Stimulated activated CD8-positive, alpha-beta memory T cell treated with anti-CD3 and anti-CD28 coated beads, Interleukin-12 subunit alpha, Interleukin-12 subunit beta, amount 100 ng/mL, for 4 hours (primary cell): ENCODE measurements around the gene SLC25A48.
"Not testable (repeated sequence)": the region's sequence is repeated elsewhere in the genome, so short reads cannot be mapped to it uniquely, and the experiment has no call there.

Experiments
- DNase-seq: peaks from one replicate; pipeline ENCODE4 v3.0.0-alpha.2; 2020; ENCODE audit warnings: low read depth

SLC25A48 gene

DNA sequence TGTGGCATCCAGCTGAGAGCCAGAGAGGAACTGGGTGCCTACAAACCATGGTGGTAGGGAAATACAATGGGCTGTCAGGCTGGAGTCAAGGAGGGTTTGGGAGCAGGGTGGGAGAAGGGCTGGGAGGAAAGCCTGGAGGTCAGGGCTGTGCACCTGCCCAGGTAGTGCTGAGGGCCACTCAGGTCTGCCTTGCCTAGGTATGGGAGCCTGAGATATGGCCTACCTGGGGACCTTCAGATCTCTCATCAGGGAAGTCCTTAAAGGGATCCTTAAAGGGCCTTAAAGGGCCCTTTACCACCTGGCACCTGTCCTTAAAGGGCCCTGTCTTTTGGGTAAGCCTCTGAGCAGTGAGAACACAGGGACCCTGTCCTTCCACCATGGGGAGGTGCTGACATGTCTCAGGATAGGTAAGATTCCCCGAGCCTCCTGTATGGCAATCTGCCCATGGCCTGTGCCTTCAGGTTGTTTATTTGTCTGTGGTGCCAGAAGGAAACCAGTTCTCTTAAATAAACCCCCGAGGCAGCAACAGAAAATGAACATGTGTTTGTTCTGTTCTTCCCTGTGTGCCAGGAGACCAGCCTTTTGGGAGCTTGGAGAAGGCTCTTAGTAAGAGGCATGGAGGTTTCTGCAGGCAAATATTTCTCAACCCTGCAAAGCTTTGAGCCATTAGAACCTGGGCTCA lies 23.3 kb downstream of the SLC25A48 start:
- DNase-seq = no peak

DNA sequence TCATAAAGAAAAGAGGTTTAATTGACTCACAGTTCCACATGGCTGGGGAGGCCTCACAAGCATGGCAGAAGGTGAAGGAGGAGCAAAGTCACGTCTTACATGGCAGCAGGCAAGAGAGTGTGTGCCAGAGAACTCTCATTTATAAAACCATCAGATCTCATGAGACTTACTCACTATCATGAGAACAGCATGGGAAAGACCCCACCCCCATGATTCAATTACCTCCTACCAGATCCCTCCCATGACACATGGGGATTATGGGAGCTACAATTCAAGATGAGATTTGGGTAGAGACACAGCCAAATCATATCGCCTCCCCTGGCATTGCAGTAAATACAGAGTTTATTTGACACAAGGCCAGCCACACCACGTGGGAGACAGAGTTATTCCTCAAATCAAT lies 24.7 kb downstream of the SLC25A48 start:
- not testable (repeated sequence) for DNase-seq

GRCh38 chr5:135859641-135860040 lies 25.2 kb downstream of the SLC25A48 start:
- no peak for DNase-seq

DNA sequence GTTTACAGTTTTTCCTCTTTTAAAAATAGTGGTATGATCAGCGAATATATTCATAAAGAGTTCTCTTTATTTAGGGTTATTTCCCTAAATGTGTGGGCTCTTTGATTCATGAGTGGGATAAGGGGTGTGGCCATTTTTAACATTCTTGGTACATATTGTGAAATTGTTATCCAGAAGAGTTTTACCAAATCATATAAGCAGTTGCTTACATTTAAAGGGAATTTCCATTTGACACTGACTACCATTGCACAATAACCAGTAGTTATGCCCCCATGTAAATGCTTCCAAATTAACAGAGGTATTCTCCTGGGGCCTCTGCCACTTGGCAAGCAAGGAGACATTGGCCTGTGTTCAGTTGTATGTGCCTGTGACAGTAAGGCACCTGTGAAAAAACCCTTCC lies 27.2 kb downstream of the SLC25A48 start:
- DNase-seq = no peak

GRCh38 chr5:135862086-135862485 lies 27.6 kb downstream of the SLC25A48 start:
- DNase-seq = no peak

GRCh38 chr5:135862744-135863143 lies 28.3 kb downstream of the SLC25A48 start:
- no peak for DNase-seq

DNA sequence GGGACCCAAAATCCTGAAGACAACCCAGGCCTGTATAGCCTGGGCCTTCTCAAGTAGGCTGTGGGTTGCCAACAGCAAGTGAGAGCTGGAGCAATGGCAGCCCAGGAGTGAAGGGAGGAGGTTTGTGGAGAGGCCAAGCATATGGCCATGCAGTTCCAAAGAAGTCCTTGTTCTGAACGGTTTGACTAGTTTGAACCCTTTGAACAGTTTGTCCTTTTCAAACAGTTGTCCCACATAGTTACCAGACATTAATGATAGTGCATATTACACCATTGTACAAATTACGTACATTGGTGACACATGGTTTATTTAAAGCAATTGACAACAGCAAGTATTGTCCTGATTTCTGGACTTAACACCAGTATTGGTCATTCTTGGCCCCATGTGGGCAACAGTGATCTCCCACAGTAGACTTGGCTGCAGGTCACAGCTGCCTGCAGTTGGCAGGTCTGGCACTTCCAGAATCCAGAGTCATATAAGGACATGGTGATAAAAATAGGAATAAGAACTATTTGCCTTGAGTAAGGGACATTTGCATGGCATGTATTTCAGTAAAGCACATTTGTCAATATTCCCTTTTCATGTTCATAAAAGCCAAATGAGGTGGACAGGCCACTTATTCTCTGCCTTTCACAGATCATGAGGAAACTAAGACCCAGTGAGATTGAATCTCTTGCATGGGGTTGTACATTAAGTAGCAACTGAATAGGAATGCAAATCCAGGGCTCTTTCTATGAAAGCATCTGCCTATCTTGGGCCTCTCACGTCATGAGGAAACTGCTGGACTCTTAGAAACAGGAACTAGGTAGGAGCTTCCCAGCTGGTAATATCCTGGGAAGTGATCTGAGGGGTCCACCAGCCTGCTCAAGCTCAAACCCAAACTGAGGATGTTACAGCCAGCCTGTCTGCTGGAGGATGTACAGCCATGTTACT lies 30.3 kb downstream of the SLC25A48 start:
- DNase-seq = no peak

DNA sequence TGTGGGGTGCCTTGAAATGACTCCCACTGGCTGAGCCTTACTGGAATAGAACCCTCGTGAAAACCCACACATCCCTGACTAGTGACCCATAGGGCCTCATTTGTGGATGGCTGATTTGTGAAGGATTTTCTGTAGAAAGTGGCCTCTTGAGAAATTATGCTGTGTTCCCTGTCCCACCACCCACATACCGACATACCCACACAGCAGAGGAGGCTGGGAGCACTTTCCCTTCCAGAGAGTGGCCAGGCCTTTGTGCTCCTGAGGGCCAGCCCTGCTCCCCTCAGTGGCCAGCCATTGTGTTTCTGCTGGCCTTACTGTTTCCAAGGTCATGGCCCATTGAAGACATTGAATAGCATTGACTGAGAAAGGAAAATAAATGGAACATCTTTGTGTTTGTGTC lies 31.6 kb downstream of the SLC25A48 start:
- DNase-seq = no peak

DNA sequence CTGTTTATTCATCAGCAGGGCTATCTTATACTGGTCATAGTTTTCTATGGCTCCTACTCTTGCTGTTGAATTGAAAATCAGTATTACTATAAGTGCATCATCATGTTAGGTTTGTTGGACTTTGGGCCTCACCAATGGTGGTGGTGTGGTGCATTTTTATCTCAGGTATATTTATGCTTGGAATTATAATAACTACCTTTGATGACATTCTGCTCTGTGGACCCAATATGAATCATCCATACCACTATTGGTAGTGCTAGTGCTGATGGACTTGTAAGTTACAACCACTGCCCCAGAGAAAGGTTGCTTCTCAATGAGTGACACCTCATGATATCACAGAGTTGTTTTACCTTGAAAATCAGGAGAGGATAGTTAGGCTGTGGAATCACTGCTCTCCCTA lies 33.1 kb downstream of the SLC25A48 start:
- DNase-seq = no peak

- no peak for DNase-seq
Observed at GRCh38 chr5:135868681-135869080, 34.2 kb downstream of the SLC25A48 start.

DNA sequence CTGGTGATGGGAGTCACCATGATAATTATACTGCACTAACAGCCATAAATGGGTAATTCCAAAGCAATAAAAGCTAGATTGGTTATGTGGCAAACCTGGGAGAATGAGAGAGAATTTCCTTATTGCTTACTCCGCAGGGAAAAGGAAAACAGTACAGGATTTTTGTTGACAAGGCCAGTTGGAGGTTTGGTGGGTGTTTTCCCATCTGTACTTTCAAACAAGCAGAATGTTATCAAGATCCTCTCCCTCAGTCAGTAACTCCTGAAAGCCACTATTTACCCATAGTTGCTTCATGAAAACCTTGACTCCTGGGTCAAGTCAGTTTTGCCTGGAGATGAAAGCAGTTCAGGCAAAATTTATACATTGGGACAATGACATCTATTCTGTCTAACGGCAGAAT lies 34.8 kb downstream of the SLC25A48 start:
- DNase-seq = no peak

DNA sequence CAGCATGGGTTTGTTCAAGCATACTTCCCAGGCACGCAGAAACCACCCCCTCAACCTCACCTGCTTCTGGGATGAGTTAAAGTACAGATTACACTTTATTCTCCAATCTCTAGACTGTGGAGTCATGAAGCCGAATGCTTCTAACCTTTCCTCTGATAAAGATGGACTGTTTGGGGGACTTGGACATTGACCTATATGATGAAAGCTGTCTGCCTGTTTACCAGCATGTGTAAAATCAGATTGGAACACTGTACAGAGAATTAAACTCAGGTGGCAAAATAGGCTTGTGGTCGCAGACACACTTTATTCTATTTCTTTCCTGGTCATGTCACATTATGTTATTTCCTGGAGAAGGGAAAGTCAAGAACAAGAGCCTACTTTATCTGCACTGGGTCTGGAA lies 35.5 kb downstream of the SLC25A48 start:
- DNase-seq = no peak

DNA sequence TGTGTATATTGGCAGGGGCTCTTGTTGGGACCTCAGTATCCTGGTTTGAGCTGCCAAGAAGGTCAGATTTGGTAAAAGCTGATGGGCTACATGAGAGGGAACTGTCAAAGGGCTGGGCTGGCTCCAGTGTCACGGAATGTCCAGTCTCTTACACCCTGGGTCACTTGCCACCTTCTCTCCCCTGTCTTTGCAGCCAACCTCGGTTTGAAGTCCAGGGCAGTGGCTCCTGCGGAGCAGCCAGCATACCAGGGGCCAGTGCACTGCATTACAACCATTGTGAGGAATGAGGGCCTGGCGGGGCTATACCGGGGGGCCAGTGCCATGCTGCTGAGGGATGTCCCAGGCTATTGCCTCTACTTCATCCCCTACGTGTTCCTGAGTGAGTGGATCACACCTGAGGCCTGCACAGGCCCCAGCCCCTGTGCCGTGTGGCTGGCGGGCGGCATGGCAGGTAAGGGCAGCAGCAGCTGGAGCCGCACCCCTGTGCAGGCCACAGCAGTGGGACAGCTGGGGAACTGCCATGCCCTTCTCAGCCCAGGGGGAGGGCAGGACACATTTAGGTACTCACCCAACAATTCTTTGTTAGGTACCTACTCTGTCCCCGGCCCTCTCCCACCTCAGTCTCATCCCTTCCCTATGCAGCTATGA lies 36.9 kb downstream of the SLC25A48 start:
- DNase-seq = no peak

DNA sequence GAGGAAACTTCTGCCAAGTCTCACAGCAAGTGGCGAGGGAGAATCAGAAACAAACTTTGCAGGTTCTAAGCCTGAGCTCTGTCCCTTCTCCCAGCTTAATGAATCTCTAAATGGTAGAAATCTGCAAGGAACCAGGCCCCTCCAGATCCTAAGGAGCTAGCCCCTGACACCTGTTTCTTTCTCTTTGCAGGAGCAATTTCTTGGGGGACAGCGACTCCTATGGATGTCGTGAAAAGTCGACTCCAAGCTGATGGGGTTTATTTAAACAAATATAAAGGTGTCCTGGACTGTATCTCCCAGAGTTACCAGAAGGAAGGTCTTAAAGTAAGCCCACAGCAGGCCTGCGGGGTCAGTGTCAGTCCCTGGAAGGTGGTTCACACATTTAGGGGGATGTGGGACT lies 39.4 kb downstream of the SLC25A48 start:
- no peak for DNase-seq

GRCh38 chr5:135874461-135874860 lies 40.0 kb downstream of the SLC25A48 start:
- DNase-seq = no peak

DNA sequence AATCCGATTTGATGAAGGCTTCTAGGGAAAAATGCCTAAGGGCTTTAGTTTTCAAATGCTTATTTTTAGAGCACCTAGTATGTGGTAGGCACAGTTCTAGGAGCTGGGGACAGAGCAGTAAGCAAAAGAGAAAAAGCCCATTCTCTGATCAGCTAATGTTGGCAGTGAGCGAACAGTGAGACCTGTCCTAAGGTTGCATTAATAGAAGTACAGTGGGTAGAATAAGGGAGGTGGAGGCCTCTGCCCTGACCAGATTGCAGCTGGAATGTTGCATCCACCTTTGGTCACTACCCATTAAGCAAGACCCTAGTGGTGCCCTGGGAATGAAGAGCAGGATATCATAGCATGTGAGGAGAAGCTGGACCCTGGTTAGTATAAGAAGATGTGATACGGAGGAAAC lies 41.1 kb downstream of the SLC25A48 start:
- no peak for DNase-seq

GRCh38 chr5:135876146-135876545 lies 41.7 kb downstream of the SLC25A48 start:
- no peak for DNase-seq

DNA sequence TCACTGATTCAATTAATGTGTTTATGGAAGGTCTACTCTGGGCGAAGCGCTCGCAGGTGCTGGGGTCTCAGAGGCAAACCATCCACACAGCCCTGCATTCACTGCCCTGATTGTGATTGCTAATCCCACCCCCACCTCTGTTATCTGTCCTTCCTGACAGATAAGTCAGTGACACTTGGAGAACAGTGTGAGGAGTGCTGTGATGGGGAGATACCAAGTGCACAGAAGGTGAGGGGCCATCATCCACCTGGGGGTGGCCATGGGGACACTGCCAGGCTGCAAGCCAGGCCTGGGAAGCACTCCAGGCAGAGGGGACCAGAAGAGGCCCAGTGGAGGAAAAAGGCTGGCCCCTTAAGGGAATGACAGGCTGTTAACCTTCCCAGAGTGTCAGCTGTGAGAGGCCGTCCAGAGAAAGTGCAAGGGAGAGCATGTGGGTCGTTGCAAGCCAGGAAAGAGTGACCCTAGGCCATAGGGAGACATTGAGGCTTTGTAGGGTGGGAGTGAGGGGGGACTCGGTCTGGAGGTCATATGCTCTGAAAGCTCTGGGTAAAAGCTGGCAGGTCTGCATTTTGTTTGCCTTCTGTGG lies 43.2 kb downstream of the SLC25A48 start:
- no peak for DNase-seq

GRCh38 chr5:135878156-135878620 lies 43.7 kb downstream of the SLC25A48 start:
- DNase-seq = no peak

GRCh38 chr5:135879591-135879990 lies 45.1 kb downstream of the SLC25A48 start:
- no peak for DNase-seq

DNA sequence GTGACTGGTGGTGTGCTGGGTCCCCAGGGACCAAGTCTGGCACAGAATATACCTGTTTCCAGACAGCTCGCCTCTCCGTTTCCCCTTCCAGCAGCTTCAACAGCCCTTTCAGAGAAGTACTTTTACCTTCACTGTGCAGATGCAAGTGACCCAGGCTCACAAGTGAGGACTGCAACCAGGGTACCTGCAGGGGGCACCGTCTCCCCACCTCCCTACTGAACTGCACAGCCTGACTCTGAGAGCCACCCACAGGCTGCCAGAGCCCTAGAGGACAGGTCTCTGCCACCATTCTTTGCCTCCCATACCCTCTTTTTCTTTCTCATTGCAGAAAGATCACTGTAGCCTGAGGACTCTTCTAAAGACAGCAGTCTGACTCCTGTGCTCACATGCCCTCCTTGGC lies 45.8 kb downstream of the SLC25A48 start:
- no peak for DNase-seq

GRCh38 chr5:135880801-135881200 lies 46.3 kb downstream of the SLC25A48 start:
- no peak for DNase-seq
